Superior temporal gyrus (tissue), 1 donor: ENCODE data around the gene CRELD2.

Experiments used
- DNase-seq: peaks from one replicate; pipeline ENCODE4 v3.0.0-alpha.2; 2016; ENCODE audit errors: extremely low spot score

CRELD2 gene

DNA sequence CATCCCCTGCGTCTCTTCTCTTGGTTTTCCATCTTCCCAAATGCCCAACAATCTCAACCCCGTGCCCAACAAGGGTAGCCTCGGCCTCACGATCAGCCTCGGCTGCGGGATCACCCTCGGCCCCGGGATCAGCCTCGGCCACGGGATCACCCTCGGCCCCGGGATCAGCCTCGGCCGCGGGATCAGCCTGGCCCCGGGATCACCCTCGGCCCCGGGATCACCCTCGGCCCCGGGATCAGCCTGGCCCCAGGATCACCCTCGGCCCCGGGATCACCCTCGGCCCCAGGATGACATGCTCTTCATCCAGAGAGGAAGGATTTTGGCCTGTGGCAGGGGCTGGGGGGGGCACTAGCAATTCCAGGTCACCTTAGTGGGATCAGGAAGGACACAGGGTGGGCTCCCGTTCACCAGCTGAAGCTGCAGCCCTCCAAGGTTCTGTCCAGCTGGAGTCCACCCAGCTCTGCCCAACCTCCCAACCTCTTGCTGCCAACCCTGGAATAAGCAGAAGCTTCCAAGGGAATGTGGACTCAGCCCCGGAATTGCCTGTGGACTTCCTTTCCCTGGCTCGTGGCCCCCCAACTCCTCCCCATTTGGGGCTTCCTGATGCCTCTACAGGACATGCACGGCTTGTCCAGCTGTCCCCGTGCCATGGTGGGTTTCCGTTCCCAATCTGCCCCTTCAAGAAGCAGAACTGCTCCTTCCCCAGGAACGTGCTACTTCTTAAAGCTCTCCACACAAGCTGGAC is 6.4 kb upstream of the CRELD2 start:
- DNase-seq: no peak

DNA sequence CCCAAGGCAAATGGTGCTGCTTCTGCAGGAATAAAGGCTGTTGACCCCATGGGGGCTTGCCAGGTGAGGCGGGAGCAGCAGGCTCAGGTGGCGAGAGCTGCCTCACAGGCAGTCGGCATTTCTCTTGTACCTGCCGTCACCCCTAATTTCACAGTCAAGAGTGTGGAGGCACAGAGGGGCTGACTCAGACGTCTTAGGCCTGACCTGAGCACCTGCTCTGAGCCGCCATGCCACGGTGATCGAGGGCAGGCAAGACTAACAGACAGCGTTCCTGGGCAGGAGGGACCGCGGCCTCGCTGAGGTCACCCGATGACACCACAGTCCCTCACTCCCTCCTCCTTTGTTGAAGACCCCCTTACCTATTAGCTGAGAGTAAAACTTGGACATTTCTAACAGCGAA is 5.4 kb upstream of the CRELD2 start:
- DNase-seq: no peak

DNA sequence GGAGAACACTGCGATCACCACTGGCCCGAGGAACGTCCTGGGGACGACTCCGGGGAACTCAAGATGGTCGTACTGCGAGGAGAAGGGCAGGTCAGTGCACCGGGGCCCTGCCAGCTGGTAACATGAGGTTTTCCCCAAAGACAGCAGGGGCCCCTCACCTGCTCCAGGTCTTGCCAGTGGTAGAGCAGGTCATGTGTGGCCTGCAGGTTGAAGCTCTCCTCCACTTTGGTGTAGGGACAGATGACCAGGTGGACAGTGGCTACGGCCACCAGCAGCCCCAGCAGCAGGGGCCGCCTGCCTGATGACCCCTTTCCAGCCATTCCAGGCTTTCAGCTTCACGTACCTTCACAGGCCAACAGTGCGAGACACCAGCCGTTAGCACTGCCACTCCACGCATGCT is 5.0 kb upstream of the CRELD2 start:
- no peak for DNase-seq

DNA sequence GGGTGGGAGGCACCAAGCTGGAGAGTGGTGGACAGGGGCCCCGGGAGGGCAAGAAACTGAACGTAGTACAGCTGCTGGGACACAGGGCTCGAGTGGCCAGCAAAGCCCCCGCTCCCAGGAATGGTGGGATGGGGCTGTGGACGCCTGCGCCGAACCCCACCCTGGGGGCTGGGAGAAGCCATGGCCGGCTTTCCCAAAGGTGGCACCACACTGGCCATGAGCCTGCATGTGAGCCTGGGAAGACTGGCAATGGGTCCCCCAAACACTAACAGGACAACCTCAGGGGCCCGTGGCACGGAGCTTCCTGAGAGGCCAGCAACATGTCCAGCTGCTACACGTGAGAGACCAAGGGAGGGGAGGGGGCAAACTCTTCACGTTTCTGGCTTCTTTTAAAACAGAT is 4.2 kb upstream of the CRELD2 start:
- no peak for DNase-seq

DNA sequence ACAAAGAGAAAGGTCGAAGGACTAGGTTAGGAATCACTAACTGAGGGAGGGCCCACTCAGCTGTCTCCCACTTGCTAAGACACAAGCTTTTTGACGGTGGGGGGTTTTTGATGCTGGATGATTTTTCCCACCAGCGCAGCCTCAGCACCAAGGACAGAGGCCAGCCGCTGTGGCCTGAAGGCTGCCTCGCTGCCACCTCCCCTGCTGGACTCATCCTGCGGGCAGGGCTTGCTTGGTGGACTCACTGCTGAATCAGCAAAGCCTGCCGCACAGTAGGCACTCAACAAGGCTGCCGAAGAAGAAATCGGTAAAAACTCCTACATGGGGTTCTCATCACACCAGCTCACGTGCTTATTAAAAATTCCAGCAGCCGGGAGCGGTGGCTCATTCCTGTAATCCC is 2.8 kb upstream of the CRELD2 start:
- no peak for DNase-seq

DNA sequence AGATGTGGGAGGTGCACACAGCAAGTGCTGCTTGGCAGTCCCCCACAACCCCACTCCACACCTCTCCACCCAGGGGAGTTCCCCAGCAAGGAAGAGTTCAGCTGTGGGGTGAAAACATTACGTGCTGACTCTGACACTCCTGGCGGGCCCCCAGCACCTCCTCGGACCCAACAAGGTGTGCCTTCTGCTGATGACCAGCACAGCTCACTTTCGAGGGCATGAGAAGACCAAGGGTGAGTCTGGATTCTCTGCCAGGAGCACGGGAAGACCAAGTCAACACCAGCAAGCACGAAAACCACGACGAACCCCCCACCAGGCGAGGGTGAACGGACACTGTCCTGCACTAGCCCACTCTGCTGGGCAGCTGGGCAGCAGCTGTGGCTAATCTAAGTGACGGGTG is 1.6 kb upstream of the CRELD2 start:
- no peak for DNase-seq

DNA sequence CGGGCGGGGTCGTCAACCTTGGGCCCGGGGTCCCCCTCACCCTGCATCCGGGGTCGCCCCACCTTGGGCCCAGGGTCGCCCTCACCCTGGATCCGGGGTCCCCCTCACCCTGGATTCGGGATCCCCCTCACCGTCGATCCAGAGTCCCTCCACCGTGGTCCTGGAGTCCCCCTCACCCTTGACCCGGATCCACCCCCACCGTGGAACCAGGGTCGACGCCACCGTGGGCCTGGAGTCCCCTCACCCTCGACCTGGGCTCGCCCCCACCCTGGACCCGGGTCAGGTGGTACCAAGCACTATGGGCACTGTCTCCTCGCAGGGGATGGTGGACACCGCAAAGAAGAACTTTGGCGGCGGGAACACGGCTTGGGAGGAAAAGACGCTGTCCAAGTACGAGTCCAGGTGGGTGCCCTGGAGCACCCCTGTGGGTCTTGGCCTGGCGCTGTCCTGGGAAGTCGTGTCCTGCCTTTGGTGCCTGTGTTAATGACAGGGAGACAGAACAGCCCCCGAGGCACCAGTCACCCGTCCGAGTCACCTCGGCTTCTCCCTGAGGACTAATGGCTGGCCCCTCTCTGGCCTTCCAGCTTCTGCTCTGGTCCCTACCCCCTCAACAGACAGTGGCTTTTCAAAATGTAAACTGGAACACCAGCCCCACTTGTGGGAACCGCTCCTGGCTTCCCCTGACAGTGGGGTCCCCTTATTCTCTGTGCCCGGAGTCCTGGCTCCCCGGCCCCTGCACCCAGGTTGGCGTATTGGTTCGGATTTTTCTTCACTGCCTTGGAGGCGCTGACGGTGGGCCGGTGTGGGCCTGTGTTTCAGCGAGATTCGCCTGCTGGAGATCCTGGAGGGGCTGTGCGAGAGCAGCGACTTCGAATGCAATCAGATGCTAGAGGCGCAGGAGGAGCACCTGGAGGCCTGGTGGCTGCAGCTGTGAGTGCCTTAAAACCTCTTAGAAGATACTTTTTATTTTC is 762 bp downstream of the CRELD2 start:
- DNase-seq: no peak

DNA sequence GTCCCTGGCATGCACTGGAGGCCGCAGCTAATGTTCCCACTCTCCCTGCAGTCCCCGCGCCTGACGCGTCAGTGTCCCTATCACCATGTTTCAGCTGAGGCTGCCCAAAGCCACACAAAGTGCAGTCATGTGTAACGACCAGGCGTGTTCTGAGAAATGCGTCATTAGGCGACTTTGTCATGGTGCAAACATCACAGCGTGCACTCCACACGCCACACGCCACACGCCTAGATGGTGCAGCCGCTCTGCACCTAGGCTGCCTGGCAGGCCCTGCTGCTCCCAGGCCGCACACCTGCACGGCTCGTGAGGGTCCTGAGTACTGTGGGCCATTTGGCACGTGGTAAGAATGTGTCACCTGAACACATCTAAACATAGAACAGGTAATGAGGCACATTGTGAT is 2.4 kb downstream of the CRELD2 start:
- DNase-seq: no peak

DNA sequence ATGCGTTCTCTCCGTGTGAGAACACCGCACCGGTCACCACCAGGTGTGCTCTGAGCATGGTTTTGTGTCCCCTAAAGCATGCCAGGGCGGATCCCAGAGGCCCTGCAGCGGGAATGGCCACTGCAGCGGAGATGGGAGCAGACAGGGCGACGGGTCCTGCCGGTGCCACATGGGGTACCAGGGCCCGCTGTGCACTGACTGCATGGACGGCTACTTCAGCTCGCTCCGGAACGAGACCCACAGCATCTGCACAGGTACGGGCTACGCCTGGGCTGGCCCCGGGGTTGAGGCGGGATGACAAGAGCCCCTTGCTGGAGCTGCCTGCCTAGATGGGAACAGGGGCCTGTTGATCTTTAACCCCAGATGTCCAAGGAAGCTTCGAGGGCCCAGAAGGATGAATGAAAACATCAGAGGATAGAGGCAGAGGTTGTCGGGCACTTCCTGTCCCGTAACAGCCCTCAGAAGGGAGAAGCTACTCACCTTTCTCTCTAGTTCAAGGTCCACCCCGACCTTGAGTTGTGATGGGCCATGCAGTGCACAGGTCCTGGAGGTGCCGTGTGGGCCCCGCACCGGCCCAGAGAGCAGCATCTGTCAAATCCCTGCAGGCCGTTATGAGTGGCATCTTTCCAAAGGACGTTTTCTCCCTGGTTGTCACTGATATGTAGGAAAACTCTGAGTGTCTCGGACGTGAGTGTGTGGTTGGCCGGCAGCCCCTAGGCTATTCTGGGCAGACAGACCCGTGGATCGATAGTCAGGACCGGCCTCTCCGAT is 3.3 kb downstream of the CRELD2 start:
- no peak for DNase-seq

DNA sequence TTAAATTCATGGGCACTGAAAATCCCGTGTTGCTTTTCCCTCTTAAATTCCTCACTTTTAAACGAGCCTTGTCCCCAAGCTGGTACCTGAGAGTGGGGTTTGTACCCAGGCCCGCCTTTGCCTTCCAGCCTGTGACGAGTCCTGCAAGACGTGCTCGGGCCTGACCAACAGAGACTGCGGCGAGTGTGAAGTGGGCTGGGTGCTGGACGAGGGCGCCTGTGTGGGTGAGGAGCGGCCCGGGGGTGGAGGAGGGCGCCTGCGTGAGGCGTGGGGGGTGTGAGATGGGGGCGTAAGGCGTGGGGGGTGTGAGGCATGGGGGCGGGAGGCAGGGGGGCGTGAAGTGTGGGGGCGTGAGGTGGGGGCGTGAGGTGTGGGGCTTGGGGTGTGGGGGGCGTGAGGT is 4.0 kb downstream of the CRELD2 start:
- DNase-seq: no peak

DNA sequence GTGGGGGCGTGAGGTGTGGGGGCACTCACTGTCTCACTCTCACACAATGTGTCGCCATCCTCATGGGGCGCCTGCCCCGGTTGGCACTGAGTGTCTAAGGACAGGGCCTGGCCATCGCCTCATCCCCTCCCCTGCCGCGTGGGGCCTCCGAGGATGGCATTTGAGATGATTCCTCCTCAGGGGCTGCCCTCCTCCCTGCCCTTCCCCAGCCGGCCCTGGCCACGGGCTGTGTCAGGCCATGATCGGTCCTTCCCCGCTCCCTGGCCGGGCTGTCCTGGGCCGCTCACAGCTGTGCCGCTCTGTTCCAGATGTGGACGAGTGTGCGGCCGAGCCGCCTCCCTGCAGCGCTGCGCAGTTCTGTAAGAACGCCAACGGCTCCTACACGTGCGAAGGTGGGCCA is 4.5 kb downstream of the CRELD2 start:
- no peak for DNase-seq

DNA sequence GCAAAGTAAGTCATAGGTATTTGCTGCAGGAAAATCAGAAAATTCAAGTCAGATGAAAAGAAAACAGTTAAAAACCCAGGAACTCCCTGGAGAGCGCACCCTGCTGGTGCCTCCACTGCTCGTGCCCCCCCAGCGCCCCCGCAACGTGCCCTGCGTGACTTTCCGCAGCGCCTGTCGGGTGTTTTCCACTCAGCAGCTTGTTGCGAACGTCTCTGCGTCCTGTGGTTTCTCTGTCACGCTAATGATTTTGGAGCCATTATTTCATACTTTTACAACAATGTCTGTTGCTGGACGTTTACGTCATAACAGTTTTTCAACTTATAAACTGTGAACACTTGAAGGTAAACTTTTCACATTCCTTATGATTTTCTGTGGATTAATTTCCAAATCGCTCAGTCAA is 5.0 kb downstream of the CRELD2 start:
- DNase-seq: no peak

DNA sequence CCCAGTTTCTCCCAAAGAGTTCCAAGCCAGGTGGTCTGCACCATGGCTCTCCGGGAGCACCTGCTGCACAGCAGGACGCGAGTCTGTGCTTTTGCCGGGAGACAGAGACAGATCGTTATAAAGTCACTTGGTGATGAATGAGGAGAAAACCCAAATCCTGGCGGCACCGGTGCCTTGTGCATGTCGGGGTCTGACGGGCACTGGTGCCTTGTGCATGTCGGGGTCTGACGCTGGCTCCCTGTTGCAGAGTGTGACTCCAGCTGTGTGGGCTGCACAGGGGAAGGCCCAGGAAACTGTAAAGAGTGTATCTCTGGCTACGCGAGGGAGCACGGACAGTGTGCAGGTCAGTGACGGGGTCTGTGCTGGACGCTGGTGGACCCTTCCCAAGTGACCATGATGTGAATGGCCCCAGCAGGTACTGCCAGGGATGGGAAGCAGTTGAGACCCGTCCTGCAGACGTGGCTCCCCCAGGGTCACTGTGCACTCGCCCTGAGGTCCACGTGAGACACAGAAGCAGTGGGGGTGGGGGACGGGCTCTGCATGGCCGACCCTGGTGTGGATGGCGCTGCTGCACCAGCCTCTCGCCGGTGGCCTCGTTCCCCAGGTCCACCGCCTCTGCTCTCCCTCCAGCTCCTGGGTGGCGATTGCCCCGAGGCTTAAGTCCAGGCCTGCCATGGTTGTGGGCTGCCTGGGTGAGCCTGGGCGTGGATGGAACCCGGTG is 5.8 kb downstream of the CRELD2 start:
- DNase-seq: no peak

DNA sequence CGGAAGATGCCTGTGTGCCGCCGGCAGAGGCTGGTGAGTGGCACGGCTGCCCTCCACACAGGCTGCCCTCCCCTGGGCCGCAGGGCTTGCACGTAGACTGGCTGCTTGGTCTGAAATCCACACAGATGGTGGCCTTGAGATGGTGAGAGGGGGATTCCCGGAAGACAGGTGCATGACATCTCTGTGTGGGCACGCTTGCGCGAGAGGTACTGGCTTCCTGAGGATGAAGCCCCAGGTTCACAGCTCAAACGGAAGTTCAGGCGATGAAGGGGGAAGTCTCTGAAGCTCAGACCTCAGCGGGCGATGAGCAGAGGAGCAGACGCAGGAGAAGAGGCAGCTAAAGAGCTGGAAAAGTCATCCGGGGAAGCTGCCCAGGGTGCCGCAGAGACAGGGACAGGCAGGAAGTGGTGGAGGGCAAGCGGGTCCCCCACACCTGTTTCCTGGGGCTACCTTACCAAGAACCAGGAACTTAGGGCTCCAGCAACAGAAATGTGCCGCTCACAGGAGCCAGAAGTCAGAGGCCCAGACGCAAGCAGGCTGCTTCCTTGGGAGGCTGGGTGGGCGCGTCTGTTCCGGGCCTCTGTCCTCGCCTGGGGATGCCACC is 7.2 kb downstream of the CRELD2 start:
- no peak for DNase-seq

DNA sequence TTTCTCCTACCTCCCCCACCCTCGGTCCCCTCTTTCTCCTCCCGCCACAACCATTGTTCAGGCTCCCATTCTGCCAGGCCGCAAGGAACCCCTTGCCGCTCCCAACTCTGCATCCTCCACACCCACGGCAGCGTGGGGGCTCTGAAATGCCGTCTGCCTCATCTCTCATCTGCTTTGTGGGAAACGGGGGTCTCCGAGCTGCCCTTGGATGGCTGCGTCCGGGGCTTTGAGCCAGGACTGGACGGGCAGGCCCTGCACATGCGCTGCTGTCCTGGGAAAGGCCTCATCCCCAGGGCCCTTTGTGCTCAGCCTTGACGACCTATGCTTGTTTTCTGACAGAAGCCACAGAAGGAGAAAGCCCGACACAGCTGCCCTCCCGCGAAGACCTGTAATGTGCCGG is 8.5 kb downstream of the CRELD2 start:
- DNase-seq: no peak

DNA sequence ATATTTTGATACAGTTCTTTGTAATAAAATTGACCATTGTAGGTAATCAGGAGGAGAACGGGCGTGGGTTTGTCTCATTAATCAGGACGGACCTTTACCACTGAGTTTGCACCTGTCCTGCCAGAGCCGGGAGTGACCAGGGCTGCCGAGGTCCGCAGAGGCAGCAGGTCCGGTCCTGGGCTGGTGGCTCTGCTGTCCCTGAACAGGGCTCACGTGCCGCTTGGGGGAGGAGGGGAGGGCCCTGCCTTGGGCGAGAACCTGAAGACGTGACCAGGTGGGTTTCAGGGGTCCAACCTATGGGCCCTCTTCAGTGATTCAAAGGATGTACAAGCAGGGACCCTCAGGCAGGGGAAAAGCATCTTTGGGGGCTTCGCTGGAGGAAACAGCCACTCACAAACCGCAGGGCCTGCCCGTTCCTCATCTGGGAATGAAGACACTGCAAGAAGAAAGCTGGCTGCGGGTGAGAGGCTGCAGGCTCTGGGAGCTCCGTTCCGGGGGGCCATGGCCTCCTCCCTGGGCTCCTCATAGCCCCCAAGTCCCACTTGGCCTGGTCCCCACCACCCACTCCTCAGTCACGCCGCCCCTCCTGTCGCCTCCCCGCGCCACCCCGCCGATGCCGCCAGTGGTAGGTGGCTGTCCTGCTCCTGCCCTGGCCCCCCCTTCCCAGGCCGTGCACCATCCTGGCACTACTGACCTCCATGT is 9.2 kb downstream of the CRELD2 start:
- DNase-seq: no peak

DNA sequence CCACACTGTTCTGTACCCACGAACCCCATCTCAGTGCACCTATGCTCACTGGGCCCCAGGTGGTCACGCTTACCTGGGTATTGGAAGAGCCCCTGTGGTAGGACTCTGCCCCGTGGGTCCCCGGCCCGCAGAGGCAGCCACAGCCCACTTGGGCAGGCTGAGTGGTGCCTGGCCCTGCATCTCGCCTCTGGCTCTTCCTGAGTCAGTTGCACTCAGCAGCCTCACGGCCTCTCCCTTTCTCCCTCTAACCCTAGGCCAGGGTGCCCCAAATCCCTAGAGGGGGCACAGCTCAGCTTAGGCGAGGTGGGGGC is 9.7 kb downstream of the CRELD2 start:
- no peak for DNase-seq

DNA sequence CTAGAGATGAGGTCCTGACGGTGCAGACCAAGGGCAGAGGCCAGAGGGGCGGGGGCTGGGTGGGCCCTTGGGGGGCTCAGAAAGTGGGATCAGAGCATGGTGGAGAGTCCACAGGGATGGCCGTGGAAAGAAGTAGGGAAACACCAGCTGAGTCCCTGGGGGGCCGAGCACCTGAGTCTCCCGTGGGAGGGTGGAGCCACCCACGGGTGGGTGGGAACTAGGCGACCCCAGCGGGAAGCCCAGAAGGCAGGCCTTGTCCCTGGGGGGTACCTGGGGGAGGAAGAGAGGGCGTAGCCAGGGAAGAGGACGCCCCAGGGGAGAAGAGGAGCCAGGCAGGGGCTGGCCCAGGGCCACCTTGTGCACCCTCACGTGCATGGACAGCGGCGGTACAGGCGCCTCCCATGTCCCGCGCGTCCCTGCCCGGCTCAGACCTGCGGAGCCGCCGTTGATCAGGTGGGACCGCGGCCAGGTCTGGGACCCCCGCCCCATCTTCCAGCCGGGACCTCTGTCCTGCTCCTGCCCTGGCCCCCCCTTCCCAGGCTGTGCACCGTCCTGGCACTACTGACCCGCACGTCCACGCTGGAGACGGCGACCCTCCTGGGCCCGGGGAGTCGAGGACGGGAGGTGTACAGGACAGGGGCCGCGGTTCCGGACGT is 10.2 kb downstream of the CRELD2 start:
- no peak for DNase-seq

DNA sequence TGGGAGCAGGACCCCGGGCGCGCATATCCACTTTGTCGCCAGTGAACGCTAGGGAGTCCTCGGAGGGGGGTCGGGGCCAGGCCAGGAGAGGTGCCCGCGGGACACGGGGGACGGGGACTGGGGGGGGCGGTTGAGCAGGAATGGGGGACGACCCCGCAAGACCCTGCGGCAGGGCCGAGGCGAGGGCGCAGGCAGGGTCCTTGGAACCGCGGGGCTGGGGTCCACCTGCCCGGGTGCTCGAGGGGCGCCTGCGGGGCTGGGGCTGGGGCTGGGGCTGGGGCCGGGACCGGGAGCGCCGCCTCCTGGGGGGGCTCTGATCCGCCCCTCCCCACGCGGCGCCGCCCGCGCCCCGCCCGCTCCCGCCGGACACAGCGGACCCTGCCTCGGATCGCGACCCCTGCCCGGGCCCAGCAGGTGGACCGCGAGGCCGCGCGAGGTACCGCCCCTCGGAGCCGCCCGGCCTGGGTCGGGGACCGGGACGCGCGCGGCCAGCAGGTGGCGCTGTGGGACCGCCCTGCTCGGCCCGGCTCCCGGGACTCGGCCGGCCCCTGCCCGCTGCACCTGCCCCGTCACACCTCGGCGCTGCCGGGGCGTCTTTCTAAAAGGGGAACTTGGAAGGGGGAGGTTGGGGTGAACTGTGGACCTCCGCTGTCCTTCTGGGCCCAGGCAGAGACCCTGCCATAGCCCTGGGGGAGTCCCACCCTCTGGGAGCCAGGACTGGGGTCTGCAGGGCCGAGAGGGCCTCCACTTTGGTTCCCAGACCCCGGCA is 11.0 kb downstream of the CRELD2 start:
- DNase-seq: peak; percentile 40
